KOPT-K1 (cell line): ENCODE data around the gene GALM.
"Not testable (repeated sequence)": the region's sequence is repeated elsewhere in the genome, so short reads cannot be mapped to it uniquely, and the experiment has no call there.

Experiments used
- H3K27ac ChIP-seq: fragments of 200-600 bp; sonication (generic); 2 replicates; pipeline ENCODE4 v1.5.1; 2016; ENCODE audit warnings: antibody characterized with exemption, mild to moderate bottlenecking, low read depth, low read length; ENCODE audit not compliant: poor library complexity, severe bottlenecking
- H3K36me3 ChIP-seq: fragments of 200-600 bp; sonication (generic); 2 replicates; pipeline ENCODE4 v1.5.1; 2017; ENCODE audit warnings: antibody characterized with exemption, mild to moderate bottlenecking, low read length, moderate library complexity; ENCODE audit not compliant: insufficient read depth
- H3K9me3 ChIP-seq: fragments of 200-600 bp; sonication (generic); 2 replicates; pipeline ENCODE4 v1.5.1; 2017; ENCODE audit warnings: antibody characterized with exemption, low read length, mild to moderate bottlenecking; ENCODE audit not compliant: insufficient read depth, poor library complexity, severe bottlenecking

GALM gene

DNA sequence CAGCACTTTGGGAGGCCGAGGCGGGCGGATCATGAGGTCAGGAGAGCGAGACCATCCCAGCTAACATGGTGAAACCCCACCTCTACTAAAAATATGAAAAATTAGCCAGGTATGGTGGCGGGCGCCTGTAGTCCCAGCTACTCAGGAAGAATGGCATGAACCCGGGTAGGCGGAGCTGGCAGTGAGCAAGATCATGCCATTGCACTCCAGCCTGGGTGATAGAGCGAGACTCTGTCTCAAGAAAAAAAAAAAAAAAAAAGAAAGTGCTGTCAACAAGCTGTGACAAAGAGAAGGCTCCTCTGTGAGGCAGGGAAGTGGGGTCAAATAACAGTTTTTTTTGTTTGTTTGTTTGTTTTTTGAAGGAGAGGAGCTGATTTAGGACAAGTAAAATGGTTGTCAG lies 42.6 kb downstream of the GALM start:
- H3K36me3 ChIP-seq, H3K9me3 ChIP-seq: not testable (repeated sequence)
- H3K27ac ChIP-seq: peak overlapping the region; percentile 68

DNA sequence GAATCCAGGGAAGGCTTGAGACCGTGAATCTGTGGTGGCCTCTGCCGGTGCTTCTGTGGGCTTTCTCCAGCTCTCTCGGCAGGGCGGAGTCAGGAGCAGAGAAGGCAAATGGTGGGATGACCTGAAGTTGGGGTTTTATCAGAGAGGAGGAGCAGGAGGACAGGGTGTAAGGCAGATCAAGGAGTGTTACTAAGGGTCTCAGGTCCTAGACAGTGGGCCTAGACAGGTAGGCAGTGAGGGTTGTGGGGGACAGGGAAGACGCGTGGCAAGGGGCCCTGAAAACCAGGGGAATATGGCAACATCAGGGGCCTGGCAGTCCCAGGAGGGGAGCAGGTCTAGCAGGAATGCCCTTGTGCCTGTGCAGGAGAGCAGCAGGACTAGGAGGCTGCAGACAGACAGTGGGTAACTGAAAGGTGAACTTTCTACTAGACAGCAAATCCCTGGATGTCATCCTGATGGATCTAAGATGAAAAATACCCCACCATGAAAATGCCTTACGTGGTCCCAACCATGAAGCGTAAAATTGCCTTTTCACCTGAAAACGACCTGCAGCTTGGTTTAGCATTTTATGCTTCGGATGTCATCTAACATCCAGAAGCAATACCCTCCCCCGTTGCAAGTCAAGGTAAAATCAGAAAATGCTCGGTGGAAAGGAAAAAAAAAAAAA lies 43.1 kb downstream of the GALM start:
- H3K36me3 ChIP-seq: peaks cover 3% of the 10 kb centered on the region; the same call in 1 of the 2 replicates
- H3K27ac ChIP-seq: peak overlapping the region; percentile 68
- no peaks in the 10 kb centered on the region for H3K9me3 ChIP-seq

DNA sequence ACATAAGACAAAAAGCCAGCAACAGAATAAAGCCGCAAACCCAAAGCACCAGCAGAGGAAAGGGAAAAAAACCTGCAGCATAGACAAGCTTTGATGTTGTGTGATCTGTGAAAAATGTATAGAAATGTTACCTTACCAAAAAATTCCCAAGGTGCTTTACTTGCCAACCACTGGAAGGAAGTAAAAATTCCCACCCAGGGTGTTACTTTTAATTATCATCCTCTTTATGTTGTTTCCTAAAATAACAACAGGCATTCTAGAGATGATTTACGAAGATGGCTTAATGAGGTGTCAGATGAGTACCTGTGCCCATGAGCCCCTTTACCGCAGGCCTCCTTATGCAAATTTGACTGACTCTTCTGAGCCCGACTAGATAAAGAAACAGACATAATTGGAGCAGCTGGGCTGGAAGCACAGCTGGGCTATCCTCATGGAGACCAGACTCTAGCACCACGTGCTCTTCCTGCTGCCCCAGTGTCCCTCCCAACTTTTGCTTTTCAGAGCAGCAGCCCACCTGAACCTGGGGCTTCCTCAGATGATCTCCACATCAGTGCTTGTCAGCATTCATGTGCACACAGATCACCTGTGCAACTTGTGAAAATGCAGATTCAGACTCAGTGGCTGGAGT lies 43.8 kb downstream of the GALM start:
- H3K27ac ChIP-seq: peak overlapping the region; percentile 68
- H3K9me3 ChIP-seq: no peaks in the 10 kb centered on the region

DNA sequence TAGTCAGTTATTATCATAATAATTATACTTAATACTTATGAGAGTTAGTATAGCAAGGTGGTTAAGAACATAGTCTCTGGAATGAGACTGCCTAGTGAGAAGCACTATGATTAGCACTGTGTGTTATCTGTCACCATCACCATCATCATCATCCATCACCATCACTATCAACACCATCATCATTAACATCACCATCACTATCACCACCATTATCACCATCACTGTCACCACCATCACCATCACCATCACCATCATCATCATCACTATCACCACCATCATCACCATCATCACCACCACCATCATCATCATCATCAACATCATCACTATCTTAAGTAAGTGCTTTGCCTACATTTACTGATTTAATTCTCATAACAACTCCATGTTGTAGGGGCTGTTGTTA lies 45.6 kb downstream of the GALM start:
- Histone ChIP-seq H3K36me3 (peaks cover 3% of the 10 kb centered on the region; the same call in 1 of the 2 replicates), H3K27ac (no peak overlapping the region), H3K9me3 (no peaks in the 10 kb centered on the region)

More for the DNA sequence above, 43.8 kb downstream of the GALM start:
- peaks cover 3% of the 10 kb centered on the region; the same call in 1 of the 2 replicates for H3K36me3 ChIP-seq

DNA sequence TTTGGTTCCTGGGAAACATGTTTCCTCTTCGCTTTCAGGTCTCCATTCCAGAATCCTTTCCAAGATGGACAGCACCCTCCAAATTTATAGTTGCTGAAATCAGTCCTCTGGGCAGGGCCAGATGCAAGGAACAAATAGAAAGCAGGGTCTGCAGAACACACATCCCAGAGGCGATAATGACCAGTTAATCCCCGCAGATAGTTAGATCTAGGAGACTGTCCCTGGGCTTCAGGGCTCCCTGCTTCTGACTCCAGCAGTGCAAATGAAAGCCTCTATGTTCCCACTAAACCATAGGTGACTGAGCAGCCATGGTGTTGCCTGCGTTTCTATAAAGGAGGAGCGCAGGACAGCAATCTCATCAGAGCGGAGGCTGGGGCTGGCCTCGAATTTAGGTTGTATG lies 46.5 kb downstream of the GALM start:
- Histone ChIP-seq H3K36me3 (peaks cover 3% of the 10 kb centered on the region; the same call in 1 of the 2 replicates), H3K9me3 (no peaks in the 10 kb centered on the region), H3K27ac (no peak overlapping the region)

DNA sequence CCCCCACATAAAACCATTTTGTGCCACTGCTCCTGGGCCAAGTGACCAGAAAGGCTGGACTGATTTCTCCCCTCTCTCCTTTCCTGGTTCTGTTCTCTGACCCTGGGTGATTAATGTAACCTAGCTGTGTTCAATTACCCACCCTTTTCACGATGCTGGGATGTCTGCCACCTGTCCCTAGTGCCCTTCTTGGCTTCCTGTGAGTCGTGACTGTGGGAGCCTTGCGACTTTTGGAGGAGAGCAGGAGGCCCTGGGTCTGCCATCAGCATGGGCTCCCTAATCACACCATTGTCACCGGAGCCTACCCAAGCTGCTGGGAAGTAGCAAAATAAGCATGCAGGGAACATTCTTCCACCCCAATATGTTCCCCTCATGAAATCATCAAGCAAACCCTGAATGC lies 47.0 kb downstream of the GALM start:
- Histone ChIP-seq H3K9me3 (no peaks in the 10 kb centered on the region), H3K36me3 (peaks cover 3% of the 10 kb centered on the region; the same call in 1 of the 2 replicates), H3K27ac (no peak overlapping the region)

DNA sequence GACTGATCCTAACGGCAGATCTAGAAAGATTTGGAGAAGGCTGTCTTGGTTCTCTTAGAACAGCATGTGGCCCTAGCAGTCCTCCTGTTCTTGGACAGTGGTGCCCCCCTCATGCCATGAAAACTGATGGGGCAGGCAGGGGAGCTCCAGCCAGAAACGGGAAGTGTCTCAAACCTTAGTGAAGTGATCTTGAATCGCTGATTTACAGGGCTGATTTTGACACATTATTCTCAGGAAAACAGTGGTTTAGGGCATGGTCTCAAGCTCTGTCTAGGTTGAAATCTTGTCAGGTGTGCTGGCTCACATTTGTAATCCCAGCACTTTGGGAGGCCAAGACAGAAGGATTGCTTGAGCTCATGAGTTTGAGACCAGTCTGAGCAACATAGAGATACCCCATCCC lies 47.4 kb downstream of the GALM start:
- H3K27ac ChIP-seq: no peak overlapping the region
- no peaks in the 10 kb centered on the region for H3K9me3 ChIP-seq
- H3K36me3 ChIP-seq: peaks cover 3% of the 10 kb centered on the region; the same call in 1 of the 2 replicates

DNA sequence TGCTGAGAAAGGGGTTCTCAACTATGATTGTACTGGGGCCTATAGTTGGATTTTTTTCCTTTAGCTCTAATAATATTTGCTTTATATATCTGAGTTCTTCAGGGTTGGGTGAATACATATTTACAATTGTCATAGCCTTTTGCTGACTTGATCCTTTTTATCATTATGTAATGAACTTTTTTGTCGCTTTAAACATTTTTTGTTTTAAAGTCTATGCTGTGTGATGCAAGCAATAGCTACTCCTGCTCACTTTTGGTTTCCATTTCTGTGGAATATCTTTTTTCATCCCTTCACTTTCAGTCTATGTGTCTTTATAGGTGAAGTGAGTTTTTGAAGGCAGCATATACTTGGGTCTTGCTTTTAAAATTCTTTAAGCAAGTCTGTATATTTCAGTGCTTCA lies 49.0 kb downstream of the GALM start:
- not testable (repeated sequence) for H3K27ac ChIP-seq, H3K36me3 ChIP-seq, H3K9me3 ChIP-seq

DNA sequence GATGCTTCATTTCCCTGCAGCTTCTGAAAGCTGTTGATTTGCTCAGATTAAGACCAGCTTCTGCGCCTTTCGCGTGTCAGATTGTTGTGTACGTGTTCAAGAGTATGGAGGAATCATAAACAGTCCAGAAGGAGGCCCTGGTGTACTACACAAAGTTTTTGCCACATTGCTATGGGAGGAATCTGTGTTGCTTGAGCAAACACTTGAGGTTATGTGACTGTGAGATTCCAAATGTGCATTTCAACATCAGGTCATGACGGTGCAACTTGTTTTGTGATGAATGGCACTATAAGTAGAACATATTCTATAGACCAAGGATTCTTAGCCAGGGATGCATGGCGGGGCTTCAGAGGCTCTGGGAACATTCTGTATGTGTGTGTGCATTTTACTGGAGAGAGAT lies 50.3 kb downstream of the GALM start:
- H3K27ac ChIP-seq: no peak overlapping the region

DNA sequence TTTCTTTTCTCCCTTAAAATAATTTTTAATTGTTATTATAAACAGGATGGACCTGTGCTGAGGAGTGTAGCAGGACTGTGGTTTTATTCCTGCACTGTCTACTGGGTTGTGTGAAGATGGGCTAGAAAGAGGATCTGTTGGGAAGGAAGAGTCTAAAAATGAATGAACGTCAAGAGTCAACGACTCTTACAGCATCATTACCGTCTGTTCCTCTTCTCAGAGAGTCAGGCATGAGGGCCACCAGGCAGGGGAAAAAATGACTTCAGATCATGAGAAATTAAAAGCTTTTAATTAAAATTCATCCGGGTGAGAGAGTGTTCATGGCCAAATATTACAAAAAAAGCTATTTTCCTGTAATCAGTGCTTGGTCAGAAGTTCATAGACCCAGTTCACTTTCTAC lies 52.7 kb downstream of the GALM start:
- H3K27ac ChIP-seq: no peak overlapping the region
- H3K9me3 ChIP-seq: no peaks in the 10 kb centered on the region
- H3K36me3 ChIP-seq: peaks cover 2% of the 10 kb centered on the region; the same call in 1 of the 2 replicates

More for the DNA sequence above, 50.3 kb downstream of the GALM start:
- Histone ChIP-seq H3K9me3 (no peaks in the 10 kb centered on the region), H3K36me3 (peaks cover 6% of the 10 kb centered on the region; the same call in 1 of the 2 replicates)

DNA sequence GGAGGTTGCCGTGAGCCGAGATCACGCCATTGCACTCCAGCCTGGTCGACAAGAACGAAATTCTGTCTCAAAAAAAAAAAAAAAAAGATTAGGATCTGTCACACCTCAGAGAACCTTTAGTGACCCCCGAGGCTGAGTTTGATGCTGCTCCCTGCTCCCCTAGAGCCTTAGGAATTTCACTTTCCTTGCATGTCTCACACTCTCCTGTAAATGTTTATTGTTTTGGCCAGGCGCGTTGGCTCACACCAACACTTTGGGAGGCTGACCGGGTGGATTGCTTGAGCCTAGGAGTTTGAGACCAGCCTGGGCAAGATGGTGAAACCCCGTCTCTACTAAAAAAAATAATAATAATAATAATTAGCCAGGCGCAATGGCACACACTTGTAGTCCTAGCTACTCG lies 53.8 kb downstream of the GALM start:
- Histone ChIP-seq H3K36me3 (peaks cover 2% of the 10 kb centered on the region; the same call in 1 of the 2 replicates), H3K9me3 (no peaks in the 10 kb centered on the region), H3K27ac (no peak overlapping the region)

DNA sequence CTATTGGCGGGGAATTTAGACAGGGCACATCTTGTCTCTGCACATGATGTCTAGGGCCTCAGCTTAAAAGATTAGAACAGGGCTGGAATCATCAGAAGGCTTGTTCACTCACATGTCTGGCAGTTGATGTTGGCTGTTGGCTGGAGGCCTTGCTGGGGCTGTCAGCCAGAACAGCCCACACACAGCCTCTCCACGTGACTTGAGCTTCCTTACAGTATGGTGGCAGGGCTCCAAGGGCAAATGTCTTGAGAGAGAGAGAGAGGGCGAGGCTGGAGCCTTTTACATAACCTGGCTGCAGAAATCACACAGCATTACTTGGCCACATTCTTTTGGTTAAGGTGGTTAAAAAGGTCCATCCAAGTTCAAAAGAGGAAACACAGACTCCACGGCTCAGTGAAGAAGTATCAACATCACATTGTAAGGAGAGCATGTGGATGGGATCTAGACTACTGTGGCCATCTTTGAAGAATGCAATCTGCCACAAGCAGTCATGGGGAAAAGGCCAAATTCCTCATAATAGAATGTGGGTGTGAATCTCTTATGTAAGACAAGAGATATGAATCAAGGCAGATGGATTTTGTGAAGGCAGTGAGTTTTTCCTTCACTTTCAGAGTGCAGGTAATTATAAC lies 54.8 kb downstream of the GALM start:
- Histone ChIP-seq H3K27ac (no peak overlapping the region), H3K36me3 (peaks cover 2% of the 10 kb centered on the region), H3K9me3 (no peaks in the 10 kb centered on the region)

DNA sequence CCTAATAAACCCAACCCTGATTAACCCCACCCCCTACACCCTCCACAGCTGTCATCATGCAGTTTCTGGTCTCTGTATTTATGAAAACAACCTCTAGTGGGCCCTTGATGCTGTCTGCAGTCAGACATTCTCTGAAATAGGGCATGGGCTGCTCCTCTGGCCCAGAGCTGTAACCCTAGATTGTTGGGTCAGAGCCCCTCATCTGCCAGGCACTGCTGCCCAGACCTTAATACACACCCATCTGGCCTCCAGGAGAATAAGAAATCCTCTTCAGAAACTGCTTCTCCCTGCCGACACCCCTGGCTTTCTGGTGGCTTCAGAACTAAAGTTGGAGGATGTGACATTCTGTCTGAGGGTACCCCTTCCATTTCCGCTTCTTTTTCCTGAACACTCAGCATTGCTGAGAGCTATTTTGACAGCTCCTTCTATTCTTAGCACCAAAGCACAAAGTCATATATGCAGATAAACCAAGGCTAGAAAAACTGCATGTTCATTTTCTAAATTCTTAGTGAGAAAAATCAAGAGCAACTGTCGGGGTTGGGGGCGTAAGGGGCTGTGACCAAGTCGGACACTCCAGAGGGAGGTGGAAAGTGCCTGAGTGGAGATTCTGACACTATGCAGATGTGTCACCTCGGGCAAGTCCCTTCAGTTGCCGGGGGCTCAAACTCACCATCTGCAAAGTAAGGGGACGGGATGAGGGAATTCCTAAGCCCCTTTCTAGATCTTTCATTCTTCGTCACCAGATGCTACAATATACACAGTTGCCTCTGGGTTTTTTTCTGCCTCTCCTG lies 56.6 kb downstream of the GALM start:
- no peaks in the 10 kb centered on the region for H3K9me3 ChIP-seq
- peak overlapping the region; percentile 38 for H3K27ac ChIP-seq
- peaks cover 6% of the 10 kb centered on the region; the same call in 1 of the 2 replicates for H3K36me3 ChIP-seq

DNA sequence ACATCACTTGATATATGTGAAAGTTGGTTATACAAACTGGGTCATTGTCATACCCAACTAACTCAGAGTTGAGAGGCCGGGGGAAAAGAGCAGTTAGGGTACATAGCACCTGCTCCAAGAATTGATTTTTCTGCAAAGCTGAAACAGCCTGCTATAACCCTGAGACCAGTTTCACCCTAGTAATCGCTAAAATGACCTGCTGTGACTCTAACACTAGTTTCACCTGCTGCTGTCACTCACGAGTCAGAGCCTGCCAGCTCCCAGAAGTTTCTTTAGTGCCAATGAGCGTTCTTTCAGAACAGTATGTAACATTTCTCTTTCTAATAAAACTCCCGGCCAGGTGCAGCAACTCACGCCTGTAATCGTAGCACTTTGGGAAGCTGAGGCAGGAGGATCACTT lies 57.3 kb downstream of the GALM start:
- peaks cover 6% of the 10 kb centered on the region; the same call in 1 of the 2 replicates for H3K36me3 ChIP-seq
- no peaks in the 10 kb centered on the region for H3K9me3 ChIP-seq
- H3K27ac ChIP-seq: no peak overlapping the region

DNA sequence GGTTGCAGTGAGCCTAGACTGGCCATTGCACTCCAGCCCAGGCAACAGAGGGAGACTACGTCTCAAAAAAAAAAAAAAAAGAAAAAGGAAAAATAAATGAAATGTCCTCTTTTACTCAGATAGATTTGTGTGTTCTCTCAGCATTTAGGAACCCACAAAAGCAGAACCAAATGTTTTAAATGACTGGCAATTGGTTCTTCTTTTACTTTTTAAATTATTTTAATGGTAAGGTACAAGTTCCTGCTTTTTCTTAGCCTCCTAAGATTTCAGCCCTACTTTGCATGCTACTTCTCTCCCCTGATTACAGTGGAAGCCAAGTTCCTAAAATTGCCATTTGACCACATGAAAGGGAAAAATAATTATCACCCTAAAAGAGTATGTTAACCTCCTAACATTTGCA lies 61.7 kb downstream of the GALM start:
- H3K27ac ChIP-seq: no peak overlapping the region
- no peaks in the 10 kb centered on the region for H3K9me3 ChIP-seq
- H3K36me3 ChIP-seq: peaks cover 38% of the 10 kb centered on the region
